HUES64 (cell line): Measurements from ENCODE around the gene HDAC7.
"Not testable (repeated sequence)": the region's sequence is repeated elsewhere in the genome, so short reads cannot be mapped to it uniquely, and the experiment has no call there.

Experiments
- H3K27ac ChIP-seq: 2 replicates; pipeline ENCODE4 v1.7.0; 2013; ENCODE audit warnings: low read depth, low read length, inconsistent platforms
- H3K27me3 ChIP-seq: 2 replicates; pipeline ENCODE4 v1.6.1; 2013; ENCODE audit warnings: mild to moderate bottlenecking, low read length; ENCODE audit not compliant: insufficient read depth
- H3K36me3 ChIP-seq: 2 replicates; pipeline ENCODE4 v1.6.1; 2013; ENCODE audit warnings: mild to moderate bottlenecking, low read length; ENCODE audit not compliant: insufficient read depth
- H3K4me1 ChIP-seq: 2 replicates; pipeline ENCODE4 v1.6.1; 2013; ENCODE audit warnings: mild to moderate bottlenecking, low read length, moderate library complexity; ENCODE audit not compliant: insufficient read depth
- H3K4me3 ChIP-seq: 2 replicates; pipeline ENCODE4 v1.5.1; 2013; ENCODE audit warnings: mild to moderate bottlenecking, low read length, moderate library complexity
- H3K9ac ChIP-seq: 2 replicates; pipeline ENCODE4 v1.6.1; 2013; ENCODE audit warnings: mild to moderate bottlenecking, low read depth, low read length
- H3K9me3 ChIP-seq: 2 replicates; pipeline ENCODE4 v1.6.1; 2013; ENCODE audit warnings: low read depth, low read length; ENCODE audit not compliant: insufficient read depth
- WGBS: fragments of 150-250, 120-280 bp; methylation state at CpG from one replicate; pipeline ENCODE4 v1.1.7; 2013; ENCODE audit warnings: missing lambda C conversion rate; 5-methylcytosine and 5-hydroxymethylcytosine counted together

Gene HDAC7

DNA sequence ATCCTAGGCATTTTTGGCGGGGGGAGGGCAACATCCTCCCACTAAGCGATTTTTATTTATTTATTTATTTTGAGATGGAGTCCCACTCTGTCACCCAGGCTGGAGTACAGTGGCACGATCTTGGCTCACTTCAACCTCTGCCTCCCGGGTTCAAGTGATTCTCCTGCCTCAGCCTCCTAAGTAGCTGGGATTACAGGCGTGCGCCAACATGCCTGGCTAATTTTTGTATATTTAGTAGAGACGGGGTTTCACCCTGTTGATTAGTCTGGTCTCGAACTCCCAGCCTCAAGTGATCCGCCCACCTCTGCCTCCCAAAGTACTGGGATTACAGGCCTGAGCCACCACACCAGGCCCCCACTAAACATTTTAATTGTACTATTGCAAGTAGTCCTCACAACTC lies 10.2 kb downstream of the HDAC7 start:
- WGBS, result 96% methylated on average over 8 of the region's 9 CpGs
- not testable (repeated sequence) for H3K9ac ChIP-seq, H3K27ac ChIP-seq, H3K9me3 ChIP-seq, H3K27me3 ChIP-seq, H3K4me3 ChIP-seq
- H3K4me1 ChIP-seq, result peaks cover 63% of the 10 kb centered on the region
- peaks cover 15% of the 10 kb centered on the region for H3K36me3 ChIP-seq

DNA sequence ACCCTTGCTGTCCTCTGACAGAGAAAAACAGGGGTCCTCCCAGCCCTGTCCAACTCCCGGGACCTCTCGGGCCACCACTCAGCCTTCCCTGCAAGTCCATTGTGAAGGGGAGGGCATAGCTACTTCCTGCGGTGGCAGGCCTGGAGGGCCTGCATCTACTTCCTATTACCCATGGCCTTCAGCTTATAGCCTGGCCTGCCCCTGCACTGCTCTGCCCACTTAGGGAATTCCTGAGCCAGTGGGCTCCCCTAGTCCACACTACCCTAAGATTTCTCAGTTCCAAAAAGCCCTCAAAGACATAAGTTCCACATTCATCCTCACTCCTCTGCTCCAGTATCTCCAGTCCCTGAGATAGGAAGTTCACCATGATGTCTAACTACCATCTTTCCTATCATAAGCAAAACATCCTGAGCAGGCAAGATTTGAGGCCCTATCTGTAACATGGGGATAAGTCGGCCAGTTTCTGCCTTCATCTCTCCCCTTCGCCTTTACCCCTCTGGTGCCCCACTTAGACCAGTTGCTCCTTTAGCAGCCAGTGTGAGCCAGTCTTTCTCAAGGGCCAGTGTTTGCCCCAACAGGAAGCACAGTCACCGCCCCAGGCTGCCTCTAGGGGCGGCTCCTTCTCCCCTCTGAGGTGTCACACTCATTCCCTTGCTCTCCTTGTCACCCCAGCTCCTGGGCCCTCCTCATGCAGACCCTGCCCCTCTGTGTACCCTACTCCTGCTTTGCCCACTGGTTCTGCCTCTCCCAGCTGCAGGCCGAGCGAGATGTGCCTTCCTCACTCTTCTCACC lies 10.9 kb downstream of the HDAC7 start:
- Histone ChIP-seq H3K27me3 (no peaks in the 10 kb centered on the region), H3K4me1 (peaks cover 56% of the 10 kb centered on the region), H3K9ac (no peak overlapping the region), H3K36me3 (peaks cover 13% of the 10 kb centered on the region), H3K27ac (no peak overlapping the region), H3K4me3 (no peak overlapping the region), H3K9me3 (no peaks in the 10 kb centered on the region)
- WGBS, result 77% methylated on average over 9 of the region's 9 CpGs

DNA sequence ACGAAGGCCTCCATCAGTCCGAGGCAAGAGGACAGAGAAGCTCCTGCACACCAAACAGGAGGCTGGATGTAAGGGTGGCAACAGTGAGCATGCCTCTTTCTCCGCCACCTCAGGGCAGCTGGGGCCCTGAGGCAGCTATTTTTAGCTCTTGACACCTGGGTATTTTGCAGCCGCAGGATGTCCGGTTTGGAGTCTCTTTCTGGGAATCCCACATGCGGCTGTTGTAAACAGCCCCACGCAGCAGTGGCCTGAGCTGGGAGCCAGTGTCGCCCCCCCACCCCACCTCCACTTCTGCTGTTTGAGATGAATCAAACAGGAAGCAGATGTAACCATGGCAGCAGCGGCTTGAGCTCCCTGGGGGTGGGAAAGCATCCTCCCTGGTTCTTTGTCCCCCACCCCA lies 11.7 kb downstream of the HDAC7 start:
- Histone ChIP-seq H3K4me1 (peaks cover 48% of the 10 kb centered on the region), H3K36me3 (peaks cover 16% of the 10 kb centered on the region), H3K27me3 (no peaks in the 10 kb centered on the region), H3K27ac (no peak overlapping the region), H3K4me3 (no peak overlapping the region), H3K9me3 (no peaks in the 10 kb centered on the region), H3K9ac (no peak overlapping the region)
- WGBS, result 84% methylated on average over 9 of the region's 9 CpGs

DNA sequence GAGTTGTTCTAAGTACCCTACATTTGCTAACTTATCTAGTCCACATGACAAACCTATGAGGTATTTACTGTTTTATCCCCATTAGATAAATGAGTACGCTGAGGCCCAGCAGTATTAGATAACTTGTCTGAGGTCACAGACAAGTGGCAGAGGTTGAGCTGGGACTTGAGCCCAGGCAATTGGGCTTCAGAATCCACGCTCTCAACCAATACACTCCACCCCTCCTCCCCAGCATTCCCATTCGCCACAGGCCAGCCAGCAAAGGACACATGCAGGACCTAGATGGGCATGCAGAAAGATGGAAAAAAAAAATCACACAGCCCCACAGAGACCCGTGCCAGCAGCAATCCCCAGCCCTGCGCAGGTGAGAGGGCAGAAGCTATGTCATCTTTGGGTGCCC lies 12.4 kb downstream of the HDAC7 start:
- Histone ChIP-seq H3K4me3 (no peak overlapping the region), H3K27me3 (no peaks in the 10 kb centered on the region), H3K27ac (no peak overlapping the region), H3K4me1 (peaks cover 45% of the 10 kb centered on the region), H3K36me3 (peaks cover 16% of the 10 kb centered on the region), H3K9me3 (no peaks in the 10 kb centered on the region), H3K9ac (no peak overlapping the region)
- 84% methylated on average over 5 of the region's 5 CpGs for WGBS

DNA sequence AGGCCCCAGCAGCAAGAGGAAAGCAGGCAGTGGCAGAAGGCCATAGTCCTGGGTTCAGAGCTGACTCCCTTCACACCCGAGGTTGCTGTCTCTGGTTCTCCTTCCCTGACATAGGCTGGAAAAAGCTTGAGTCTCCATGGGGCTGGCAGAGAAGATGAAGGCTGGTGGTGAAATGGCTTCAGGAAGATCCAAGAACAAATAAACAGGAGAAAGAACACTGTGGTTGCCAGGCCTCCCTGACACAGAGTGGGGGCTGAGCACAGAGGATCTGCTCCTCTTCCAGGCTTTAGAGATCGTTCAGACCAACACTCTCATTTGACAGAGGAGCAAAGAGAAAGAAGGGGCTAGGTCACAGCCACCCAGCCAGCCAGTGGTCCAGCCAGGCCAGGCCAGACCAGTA lies 14.3 kb downstream of the HDAC7 start:
- H3K36me3 ChIP-seq, result peaks cover 16% of the 10 kb centered on the region
- H3K9me3 ChIP-seq, result no peaks in the 10 kb centered on the region
- H3K4me1 ChIP-seq, result peaks cover 26% of the 10 kb centered on the region
- H3K9ac ChIP-seq, result no peak overlapping the region
- no peak overlapping the region for H3K4me3 ChIP-seq
- no peaks in the 10 kb centered on the region for H3K27me3 ChIP-seq
- WGBS, result 93% methylated on average over 2 of the region's 2 CpGs
- no peak overlapping the region for H3K27ac ChIP-seq

DNA sequence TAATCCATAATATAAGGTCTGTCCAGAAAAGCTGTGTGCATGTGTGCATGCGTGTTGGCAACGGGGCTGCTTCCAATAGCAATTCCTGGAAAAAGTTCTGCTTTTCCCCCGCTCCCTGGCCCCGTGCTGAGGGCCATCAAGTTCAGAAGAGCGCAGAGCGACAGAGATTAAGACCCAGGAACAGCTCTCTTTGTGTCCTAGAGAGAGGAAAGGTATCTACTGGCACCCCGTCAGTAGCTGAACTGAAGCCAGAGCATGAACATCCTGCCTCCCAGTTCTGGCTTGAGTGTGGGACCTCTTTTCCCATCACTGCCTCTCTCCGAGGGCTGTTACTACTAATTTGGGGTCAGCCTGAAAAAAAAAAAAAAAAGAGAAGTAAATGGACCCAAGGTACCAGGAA lies 15.5 kb downstream of the HDAC7 start:
- H3K9ac ChIP-seq, result no peak overlapping the region
- 94% methylated on average over 8 of the region's 8 CpGs for WGBS
- peaks cover 20% of the 10 kb centered on the region for H3K4me1 ChIP-seq
- H3K9me3 ChIP-seq, result no peaks in the 10 kb centered on the region
- H3K4me3 ChIP-seq, result no peak overlapping the region
- no peaks in the 10 kb centered on the region for H3K27me3 ChIP-seq
- H3K36me3 ChIP-seq, result peaks cover 16% of the 10 kb centered on the region
- H3K27ac ChIP-seq, result no peak overlapping the region

DNA sequence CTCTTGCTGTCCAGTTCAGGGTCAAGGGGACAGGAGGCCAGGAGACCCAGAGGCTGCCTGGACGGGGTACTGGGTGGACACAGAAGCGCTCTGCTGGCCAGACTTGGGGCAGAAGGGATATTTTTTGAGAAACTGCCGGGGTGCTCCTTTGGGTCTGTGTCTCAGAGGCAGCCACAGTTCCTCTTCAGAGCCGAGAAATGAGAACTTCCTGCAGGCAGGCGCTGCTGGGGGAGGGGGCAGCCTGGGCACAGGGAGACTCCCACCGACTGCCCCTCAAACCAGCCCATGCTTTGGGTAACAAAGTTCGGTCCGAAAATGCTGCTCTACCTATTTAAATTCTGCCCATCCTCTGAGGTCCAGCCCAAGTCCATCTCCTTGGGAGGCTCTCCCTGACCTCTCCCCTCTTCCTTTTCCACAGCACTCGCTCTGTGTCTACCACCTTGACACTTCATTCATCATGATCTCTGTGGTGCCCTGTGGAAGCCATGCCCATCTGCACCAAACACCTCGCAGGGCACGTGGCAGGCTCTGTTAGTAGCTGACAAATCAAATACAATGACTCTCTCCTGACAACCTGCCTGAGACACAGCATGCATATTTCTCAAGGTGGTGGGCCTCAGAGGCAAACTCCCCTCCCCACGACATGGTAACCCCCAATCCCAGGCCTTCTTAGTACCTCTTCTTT lies 16.4 kb downstream of the HDAC7 start:
- Histone ChIP-seq H3K4me3 (no peak overlapping the region), H3K27ac (no peak overlapping the region), H3K9me3 (no peaks in the 10 kb centered on the region), H3K36me3 (peaks cover 16% of the 10 kb centered on the region), H3K27me3 (no peaks in the 10 kb centered on the region), H3K9ac (no peak overlapping the region), H3K4me1 (peaks cover 12% of the 10 kb centered on the region)
- WGBS, result 90% methylated on average over 12 of the region's 12 CpGs

DNA sequence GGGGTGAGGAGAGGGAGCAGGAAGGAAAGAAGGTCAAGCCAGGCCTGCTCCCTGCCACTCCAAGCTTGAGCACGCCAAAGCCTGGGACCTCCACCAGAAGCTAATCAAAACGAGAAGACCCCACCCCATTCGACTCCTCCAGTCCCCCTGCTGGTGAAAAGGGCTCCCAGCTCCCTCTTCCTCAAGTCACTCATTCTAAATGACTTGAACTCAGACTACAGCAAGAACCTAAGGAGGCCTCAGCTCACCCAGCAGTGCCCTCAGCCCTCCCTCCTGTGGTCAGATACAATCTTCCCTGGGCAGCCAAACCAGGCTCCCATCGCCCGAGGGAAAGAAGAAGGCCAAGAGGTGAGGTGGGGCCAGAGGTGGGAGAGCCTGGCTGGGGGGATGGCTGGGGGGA lies 17.4 kb downstream of the HDAC7 start:
- Histone ChIP-seq H3K36me3 (peaks cover 16% of the 10 kb centered on the region), H3K4me3 (no peak overlapping the region), H3K27ac (no peak overlapping the region), H3K9ac (no peak overlapping the region), H3K4me1 (peaks cover 2% of the 10 kb centered on the region; the same call in 1 of the 2 replicates), H3K27me3 (no peaks in the 10 kb centered on the region), H3K9me3 (no peaks in the 10 kb centered on the region)
- WGBS, result 75% methylated on average over 5 of the region's 5 CpGs

DNA sequence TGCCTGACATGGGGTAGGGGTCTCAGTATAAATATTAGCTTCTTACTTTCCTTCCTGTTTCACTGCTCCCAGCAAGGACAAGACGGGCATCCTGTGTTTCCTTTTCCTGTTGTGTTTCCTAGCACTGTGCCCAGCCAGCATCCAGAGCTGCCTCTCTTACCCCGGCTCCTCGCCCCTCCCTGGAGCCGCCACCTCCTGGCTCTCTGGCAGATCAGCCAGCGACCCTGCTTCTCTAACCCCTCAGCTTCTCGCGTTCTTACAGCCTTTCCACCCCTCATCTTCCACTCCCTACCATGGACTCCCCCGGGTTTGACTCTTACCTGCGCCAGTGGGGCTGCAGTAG lies 17.8 kb downstream of the HDAC7 start:
- H3K9ac ChIP-seq, result no peak overlapping the region
- no peak overlapping the region for H3K4me3 ChIP-seq
- H3K36me3 ChIP-seq, result peaks cover 18% of the 10 kb centered on the region
- H3K27me3 ChIP-seq, result no peaks in the 10 kb centered on the region
- no peaks in the 10 kb centered on the region for H3K4me1 ChIP-seq
- 88% methylated on average over 9 of the region's 9 CpGs for WGBS
- H3K27ac ChIP-seq, result no peak overlapping the region
- H3K9me3 ChIP-seq, result no peaks in the 10 kb centered on the region

DNA sequence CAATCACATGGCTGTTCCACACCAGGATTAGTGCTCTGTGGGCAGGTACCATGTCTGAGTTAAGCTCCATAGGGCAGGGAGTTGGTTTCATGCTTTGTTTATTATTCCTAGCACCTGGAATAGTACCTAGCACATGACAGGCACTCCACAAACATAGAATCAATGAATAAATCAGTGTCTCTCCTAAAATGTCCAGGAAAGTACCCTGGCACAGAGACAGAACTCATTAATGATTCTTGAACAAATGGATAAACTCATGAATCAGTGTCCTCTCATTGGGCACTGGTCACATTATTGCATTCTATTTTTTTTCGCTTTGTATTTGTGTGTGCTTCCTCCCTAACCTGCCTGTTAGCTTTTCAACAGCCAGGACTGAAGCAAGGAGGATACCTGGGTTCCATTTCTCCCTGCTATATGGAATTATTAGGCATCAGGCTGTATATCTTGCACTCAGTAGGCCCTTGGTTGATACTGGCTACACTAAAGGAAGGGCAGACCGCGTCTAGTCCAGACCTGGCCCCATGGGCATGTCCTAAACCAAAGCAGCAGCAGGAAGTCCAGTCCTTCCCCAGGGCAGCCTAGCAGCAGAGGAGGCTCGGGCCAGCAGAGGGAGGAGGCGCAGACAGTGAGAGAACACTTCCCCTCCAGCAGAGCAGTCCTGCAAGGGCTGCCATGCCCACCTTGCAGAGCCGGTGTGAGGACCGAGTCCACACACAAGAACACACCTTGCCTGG lies 18.4 kb downstream of the HDAC7 start:
- Histone ChIP-seq H3K27ac (no peak overlapping the region), H3K36me3 (peaks cover 23% of the 10 kb centered on the region), H3K27me3 (no peaks in the 10 kb centered on the region), H3K4me3 (no peak overlapping the region), H3K9ac (no peak overlapping the region), H3K4me1 (no peaks in the 10 kb centered on the region), H3K9me3 (no peaks in the 10 kb centered on the region)
- 92% methylated on average over 5 of the region's 7 CpGs for WGBS

DNA sequence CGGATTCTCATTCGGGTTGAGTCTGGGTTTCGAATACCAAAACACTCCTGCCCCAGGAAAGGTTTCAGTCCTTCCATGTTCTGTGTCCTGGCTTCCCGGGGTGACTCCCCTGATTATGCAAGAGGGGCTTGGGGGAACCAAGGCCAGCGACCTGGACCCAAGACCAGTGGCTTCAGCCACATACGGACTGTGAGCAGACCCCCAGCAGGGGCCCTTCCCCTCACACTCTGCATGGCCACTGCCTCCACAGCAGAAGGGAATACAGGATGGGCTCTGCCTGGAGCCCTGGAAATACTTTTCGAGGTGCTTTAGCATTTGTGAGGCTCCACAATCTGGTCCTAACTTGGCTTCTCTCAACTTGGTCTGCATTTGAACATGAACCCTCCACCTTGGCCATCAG lies 19.1 kb downstream of the HDAC7 start:
- H3K36me3 ChIP-seq, result peaks cover 25% of the 10 kb centered on the region
- 90% methylated on average over 7 of the region's 7 CpGs for WGBS
- H3K4me3 ChIP-seq, result no peak overlapping the region
- no peaks in the 10 kb centered on the region for H3K4me1 ChIP-seq
- no peak overlapping the region for H3K9ac ChIP-seq
- no peak overlapping the region for H3K27ac ChIP-seq
- no peaks in the 10 kb centered on the region for H3K9me3 ChIP-seq
- no peaks in the 10 kb centered on the region for H3K27me3 ChIP-seq
